PC-3 (cell line): Measurements from ENCODE around the gene HDHD5. TPM values are rescaled to one million over a fixed set of nuclear protein-coding genes. Genes with fewer than 3 reads are reported as not detected.

ENCODE experiments used
- ATAC-seq: fragments of 200-7000 bp; cut with Tn5 transposase; 2 replicates; pipeline ENCODE4 v1.9.1; 2020; ENCODE audit warnings: mild to moderate bottlenecking, moderate library complexity
- BruUV-seq: library from RNA; stranded (reverse); fragments of 400-500 nt; replicated peaks from 2 replicates; lab custom pipeline; 2021; lab: Mats Ljungman, UMichigan
- CTCF ChIA-PET: fragments of 300-600 bp; sonication (Branson Sonifier 250); formaldehyde crosslinking; loops from one replicate; lab custom pipeline; 2022; ENCODE audit warnings: antibody characterized with exemption; lab: Charles Lee
- POLR2A ChIA-PET: fragments of 300-600 bp; sonication (Branson Sonifier 250); formaldehyde crosslinking; loops from one replicate; lab custom pipeline; 2022; ENCODE audit warnings: antibody characterized with exemption; ENCODE audit not compliant: unreplicated experiment; lab: Charles Lee
- DNase-seq: peaks from one replicate; pipeline ENCODE4 v3.0.0-alpha.2; 2015
- H2AFZ ChIP-seq: fragments of 300-600 bp; sonication (generic); 2 replicates; pipeline ENCODE4 v1.6.0; 2016; ENCODE audit warnings: antibody characterized with exemption, low read length
- H3F3A ChIP-seq: fragments of 300-600 bp; sonication (generic); one replicate; pipeline ENCODE4 v1.6.0; 2017; ENCODE audit warnings: antibody characterized with exemption, low read length, control low read depth, mild to moderate bottlenecking; ENCODE audit not compliant: unreplicated experiment
- H3K27ac ChIP-seq: fragments of 300-600 bp; sonication (generic); 2 replicates; pipeline ENCODE4 v1.5.1; 2016; ENCODE audit warnings: mild to moderate bottlenecking, low read length
- H3K27me3 ChIP-seq: fragments of 300-600 bp; sonication (generic); 2 replicates; pipeline ENCODE4 v1.6.1; 2016; ENCODE audit warnings: low read length, mixed read lengths
- H3K36me3 ChIP-seq: fragments of 300-600 bp; sonication (generic); 2 replicates; pipeline ENCODE4 v1.6.1; 2016; ENCODE audit warnings: low read depth, mixed run types, low read length, mixed read lengths
- H3K4me1 ChIP-seq: fragments of 300-600 bp; sonication (generic); 2 replicates; pipeline ENCODE4 v1.5.1; 2016; ENCODE audit warnings: low read length; ENCODE audit not compliant: insufficient read depth
- H3K4me2 ChIP-seq: fragments of 300-600 bp; sonication (generic); 2 replicates; pipeline ENCODE4 v1.6.0; 2016; ENCODE audit warnings: low read length
- H3K4me3 ChIP-seq: fragments of 300-600 bp; sonication (generic); 2 replicates; pipeline ENCODE4 v1.5.1; 2016; ENCODE audit warnings: mild to moderate bottlenecking, low read length, mixed read lengths
- H3K79me2 ChIP-seq: fragments of 300-600 bp; sonication (generic); 2 replicates; pipeline ENCODE4 v1.6.1; 2017; ENCODE audit warnings: low read length, mixed read lengths
- H3K9ac ChIP-seq: fragments of 300-600 bp; sonication (generic); 2 replicates; pipeline ENCODE4 v1.6.0; 2016; ENCODE audit warnings: mild to moderate bottlenecking, low read length
- H3K9me2 ChIP-seq: fragments of 300-600 bp; sonication (generic); replicated peaks from 2 replicates; pipeline ENCODE4 v1.6.1; 2016; ENCODE audit warnings: mixed run types, low read length, mixed read lengths
- H3K9me3 ChIP-seq: fragments of 300-600 bp; sonication (generic); 2 replicates; pipeline ENCODE4 v1.6.1; 2016; ENCODE audit warnings: low read length, mixed read lengths
- H4K20me1 ChIP-seq: fragments of 300-600 bp; sonication (generic); 2 replicates; pipeline ENCODE4 v1.6.1; 2016; ENCODE audit warnings: low read length, mixed read lengths
- CTCF ChIP-seq: fragments of 300-600 bp; sonication (generic); conservative IDR thresholded peaks from 2 replicates; pipeline ENCODE4 v1.5.1; 2017; ENCODE audit warnings: antibody characterized with exemption, low read depth, mild to moderate bottlenecking, low read length
- EZH2 ChIP-seq: fragments of 300-600 bp; sonication (generic); IDR thresholded peaks from one replicate; pipeline ENCODE4 v1.6.1; 2017; ENCODE audit warnings: antibody characterized with exemption, mild to moderate bottlenecking, low read length; ENCODE audit not compliant: unreplicated experiment
- EZH2phosphoT487 ChIP-seq: fragments of 300-600 bp; sonication (generic); IDR thresholded peaks from 2 replicates; pipeline ENCODE4 v1.6.1; 2018; ENCODE audit warnings: mild to moderate bottlenecking, antibody characterized with exemption, low read length, borderline replicate concordance
- intact Hi-C: fragments of 100-400 bp; cut with micrococcal nuclease; formaldehyde crosslinking; loops from 2 replicates; pipeline ENCODE4 v1.9.0; 2023
- total RNA-seq: library from RNA; depleted of rRNA; stranded (reverse); fragments of >200 nt; gene quantifications from 2 replicates; pipeline ENCODE4 v1.2.3, GENCODE V29; 2014

Gene HDHD5
- total RNA-seq, 1 experiment from 2014 or later, result 57.3 TPM

GRCh38 chr22:17130199-17130598 is 28.9 kb downstream of the HDHD5 start:
- no peak for ATAC-seq

GRCh38 chr22:17121233-17122195 is 37.6 kb downstream of the HDHD5 start, which contains the start of gene TMEM121B:
Gene TMEM121B (minus strand): TSS chr22:17121360. CDS start chr22:17121127, 233 bp downstream.
- H3K27ac ChIP-seq, result no peak within 1 kb of the TSS
- H3K79me2 ChIP-seq, result no peaks in the 10 kb centered on the region
- DNase-seq (no peak), ATAC-seq (no peak)
- BruUV-seq, result no TSS peak
- TF ChIP-seq CTCF (no peak), EZH2 (no peak), EZH2phosphoT487 (no peak)
- H3K4me1 ChIP-seq, result no peaks in the 10 kb centered on the region
- POLR2A ChIA-PET, result no interaction called here
- H2AFZ ChIP-seq, result no peak within 1 kb of the TSS
- CTCF ChIA-PET, result no interaction called here
- intact Hi-C loops, result no loop called here
- no peaks in the 10 kb centered on the region for H3K9me2 ChIP-seq
- H3K9me3 ChIP-seq, result no peaks in the 10 kb centered on the region
- no peak within 1 kb of the TSS for H3K4me3 ChIP-seq
- no peaks in the 10 kb centered on the region for H3F3A ChIP-seq
- H4K20me1 ChIP-seq, result no peaks in the 10 kb centered on the region
- no peaks in the 10 kb centered on the region for H3K36me3 ChIP-seq
- no peaks in the 10 kb centered on the region for H3K27me3 ChIP-seq
- H3K9ac ChIP-seq, result no peak within 1 kb of the TSS
- no peak within 1 kb of the TSS for H3K4me2 ChIP-seq

More at GRCh38 chr22:17130199-17130598, 28.9 kb downstream of the HDHD5 start:
- no peaks in the 10 kb centered on the region for H3K9me2 ChIP-seq
- no peak overlapping the region for H3K27ac ChIP-seq
- H3K9ac ChIP-seq, result no peak overlapping the region
- ChIA-PET CTCF (no interaction called here), POLR2A (no interaction called here)
- no peak overlapping the region for H2AFZ ChIP-seq
- no peak overlapping the region for H3K4me2 ChIP-seq
- DNase-seq, result no peak
- H4K20me1 ChIP-seq, result no peaks in the 10 kb centered on the region
- no TSS peak for BruUV-seq
- H3K79me2 ChIP-seq, result no peaks in the 10 kb centered on the region
- H3K4me1 ChIP-seq, result no peaks in the 10 kb centered on the region
- no peaks in the 10 kb centered on the region for H3F3A ChIP-seq
- no peaks in the 10 kb centered on the region for H3K27me3 ChIP-seq
- no peaks in the 10 kb centered on the region for H3K9me3 ChIP-seq
- no peaks in the 10 kb centered on the region for H3K36me3 ChIP-seq
- intact Hi-C loops, result no loop called here
- H3K4me3 ChIP-seq, result no peak overlapping the region
- no peak for TF ChIP-seq CTCF
- TF ChIP-seq EZH2, result no peak
- no peak for TF ChIP-seq EZH2phosphoT487

- H3K9me2 ChIP-seq, result no peaks in the 10 kb centered on the region
- H3K4me1 ChIP-seq, result no peaks in the 10 kb centered on the region
- intact Hi-C loops, result no loop called here
- no peaks in the 10 kb centered on the region for H3K9me3 ChIP-seq
- H4K20me1 ChIP-seq, result no peaks in the 10 kb centered on the region
- no peak overlapping the region for H3K4me2 ChIP-seq
- TF ChIP-seq EZH2phosphoT487 (no peak), CTCF (no peak), EZH2 (no peak)
- no peaks in the 10 kb centered on the region for H3K27me3 ChIP-seq
- H3K79me2 ChIP-seq, result no peaks in the 10 kb centered on the region
- H3F3A ChIP-seq, result no peaks in the 10 kb centered on the region
- ChIA-PET POLR2A (no interaction called here), CTCF (no interaction called here)
- no peaks in the 10 kb centered on the region for H3K36me3 ChIP-seq
- no peak overlapping the region for H3K4me3 ChIP-seq
- no TSS peak for BruUV-seq
- DNase-seq (no peak), ATAC-seq (no peak)
- no peak overlapping the region for H3K27ac ChIP-seq
- no peak overlapping the region for H3K9ac ChIP-seq
- H2AFZ ChIP-seq, result no peak overlapping the region
Observed at GRCh38 chr22:17120711-17121232, 38.3 kb downstream of the HDHD5 start.
